GM23338 (cell line): ENCODE data around the gene ZNF512. TPM values are rescaled to one million over a fixed set of nuclear protein-coding genes. Genes with fewer than 3 reads are reported as not detected.

Source experiments
- ATAC-seq: fragments of 200-7000 bp; cut with Tn5 transposase; 3 replicates; pipeline ENCODE4 v1.9.1; 2020
- DNase-seq: peaks from one replicate; pipeline ENCODE4 v3.0.0-alpha.2; 2015; ENCODE audit warnings: low spot score
- H2AFZ ChIP-seq: fragments of 200-600 bp; sonication (generic); 2 replicates; pipeline ENCODE4 v1.8.0; 2016; ENCODE audit warnings: antibody characterized with exemption, mild to moderate bottlenecking, moderate library complexity
- H3F3A ChIP-seq: fragments of 200-600 bp; sonication (generic); replicated peaks from 2 replicates; pipeline ENCODE4 v1.8.0; 2017; ENCODE audit warnings: antibody characterized with exemption, mixed run types, low read depth
- H3K27ac ChIP-seq: fragments of 200-600 bp; sonication (generic); 2 replicates; pipeline ENCODE4 v1.6.1; 2016; ENCODE audit warnings: low read depth
- H3K27me3 ChIP-seq: fragments of 200-600 bp; sonication (generic); 2 replicates; pipeline ENCODE4 v1.8.0; 2016; ENCODE audit warnings: mild to moderate bottlenecking, mixed run types, moderate library complexity; ENCODE audit not compliant: insufficient read depth
- H3K36me3 ChIP-seq: fragments of 200-600 bp; sonication (generic); 2 replicates; pipeline ENCODE4 v1.8.0; 2016; ENCODE audit warnings: mild to moderate bottlenecking; ENCODE audit not compliant: insufficient read depth
- H3K4me1 ChIP-seq: fragments of 200-600 bp; sonication (generic); 2 replicates; pipeline ENCODE4 v1.8.0; 2016; ENCODE audit warnings: mild to moderate bottlenecking, moderate library complexity; ENCODE audit not compliant: insufficient read depth
- H3K4me2 ChIP-seq: fragments of 200-600 bp; sonication (generic); 2 replicates; pipeline ENCODE4 v1.7.1; 2017; ENCODE audit warnings: mixed run types
- H3K4me3 ChIP-seq: fragments of 200-600 bp; sonication (generic); 2 replicates; pipeline ENCODE4 v1.6.1; 2016; ENCODE audit warnings: mixed run types
- H3K79me2 ChIP-seq: fragments of 200-600 bp; sonication (generic); replicated peaks from 2 replicates; pipeline ENCODE4 v1.8.0; 2017; ENCODE audit warnings: mild to moderate bottlenecking; ENCODE audit not compliant: insufficient read depth
- H3K9me2 ChIP-seq: fragments of 200-600 bp; sonication (generic); 2 replicates; pipeline ENCODE4 v1.8.0; 2017; ENCODE audit not compliant: insufficient read depth
- H4K20me1 ChIP-seq: fragments of 200-600 bp; sonication (generic); replicated peaks from 2 replicates; pipeline ENCODE4 v1.8.0; 2017; ENCODE audit warnings: mild to moderate bottlenecking; ENCODE audit not compliant: insufficient read depth
- H3K27ac Mint-ChIP-seq: 2 replicates; pipeline ENCODE4 v1.8.0; 2020; ENCODE audit warnings: inconsistent platforms, mild to moderate bottlenecking, moderate library complexity, mixed read lengths
- H3K27me3 Mint-ChIP-seq: 3 replicates; pipeline ENCODE4 v1.8.0; 2022; ENCODE audit warnings: low read depth, mild to moderate bottlenecking, moderate library complexity, mixed read lengths, inconsistent platforms; ENCODE audit not compliant: insufficient read depth, poor library complexity
- H3K36me3 Mint-ChIP-seq: 3 replicates; pipeline ENCODE4 v1.8.0; 2021; ENCODE audit warnings: low read depth, mild to moderate bottlenecking, inconsistent platforms, moderate library complexity, mixed read lengths
- H3K4me1 Mint-ChIP-seq: 3 replicates; pipeline ENCODE4 v1.8.0; 2020; ENCODE audit warnings: mild to moderate bottlenecking, inconsistent platforms, mixed read lengths
- H3K4me3 Mint-ChIP-seq: 3 replicates; pipeline ENCODE4 v1.8.0; 2021; ENCODE audit warnings: moderate library complexity, mild to moderate bottlenecking, inconsistent platforms, mixed read lengths
- H3K9me3 Mint-ChIP-seq: 3 replicates; pipeline ENCODE4 v1.8.0; 2020; ENCODE audit warnings: moderate library complexity, mild to moderate bottlenecking, inconsistent platforms, mixed read lengths
- EZH2phosphoT487 ChIP-seq: fragments of 200-600 bp; sonication (generic); IDR thresholded peaks from one replicate; pipeline ENCODE4 v1.8.1; 2018; ENCODE audit warnings: antibody characterized with exemption; ENCODE audit not compliant: unreplicated experiment
- STAT1 ChIP-seq: IDR thresholded peaks from one replicate; pipeline ENCODE4 v1.6.1; 2016; ENCODE audit warnings: antibody characterized with exemption; ENCODE audit not compliant: unreplicated experiment
- ZNF114 ChIP-seq: fragments of 250-450 bp; sonication (Bioruptor Pico); IDR thresholded peaks from 2 replicates; pipeline ENCODE4 v1.5.0; 2020; ENCODE audit warnings: mild to moderate bottlenecking, moderate library complexity
- ZNF331 ChIP-seq: fragments of 250-450 bp; sonication (Bioruptor Pico); IDR thresholded peaks from 2 replicates; pipeline ENCODE4 v1.5.0; 2020; ENCODE audit warnings: low read depth, mild to moderate bottlenecking, moderate library complexity
- polyA plus RNA-seq: library from polyadenylated mRNA; unstranded; fragments of >200 nt; fragmentation: Nextera tagmentation; extraction: Ambion mirVana; gene quantifications from 2 replicates; pipeline ENCODE4 v1.2.1, GENCODE V29; 2016
- total RNA-seq: library from RNA; depleted of rRNA; stranded (reverse); fragments of >200 nt; shearing (Covaris generic); gene quantifications from 2 replicates; pipeline ENCODE4 v1.2.3, GENCODE V29; 2014
- TF ChIP-seq, protein P1 (sequence below), 2 experiments: fragments of 200-600 bp in 1 of 2; sonication (generic) in 1 of 2; conservative IDR thresholded peaks; 2 replicates each; pipeline versions ENCODE4 v1.5.1 to v1.6.1; 2016 to 2017; ENCODE audit warnings: antibody characterized with exemption in 2 of 2, low read depth in 2 of 2, mild to moderate bottlenecking in 2 of 2, moderate library complexity in 1 of 2
- TF ChIP-seq, protein P2 (sequence below): fragments of 250-450 bp; sonication (Bioruptor Pico); IDR thresholded peaks from 2 replicates; pipeline ENCODE4 v1.5.0; 2020; ENCODE audit warnings: mild to moderate bottlenecking, moderate library complexity

Gene ZNF512
- total and polyA plus RNA-seq, 2 experiments from 2014 or later: 26.0 to 38.4 TPM

DNA sequence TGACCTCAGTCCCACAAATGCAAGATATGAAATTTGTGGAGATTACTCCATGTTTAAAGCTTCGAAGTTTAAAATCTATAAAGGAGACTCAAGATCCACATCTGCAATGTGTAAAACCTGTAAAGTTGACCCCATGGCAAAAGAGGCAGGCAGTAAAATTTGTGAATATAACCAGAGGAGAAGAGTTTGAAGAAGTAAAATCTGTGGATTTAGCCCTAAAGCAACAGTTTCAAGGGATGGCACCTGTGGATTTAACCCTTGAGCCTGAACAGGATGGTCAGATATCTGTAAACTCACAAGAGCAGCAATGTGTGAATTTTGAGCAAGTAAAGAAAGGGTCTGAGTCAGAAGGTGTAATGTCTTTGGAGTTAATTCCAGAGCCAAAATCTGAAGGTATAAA is 11.2 kb upstream of the ZNF512 start:
- no peak overlapping the region for H3K4me2 ChIP-seq

More for the DNA sequence above, 11.2 kb upstream of the ZNF512 start:
- no peaks in the 10 kb centered on the region for H3K36me3 ChIP-seq
- Mint-ChIP-seq H3K27ac (no peak overlapping the region), H3K4me3 (no peak overlapping the region), H3K4me1 (no peaks in the 10 kb centered on the region), H3K9me3 (peaks cover 37% of the 10 kb centered on the region; the same call in 2 of the 3 replicates), H3K36me3 (peaks cover 3% of the 10 kb centered on the region; the same call in 1 of the 3 replicates), H3K27me3 (peaks cover 2% of the 10 kb centered on the region)
- TF ChIP-seq ZNF114 (no peak), ZNF331 (CRISPR knock-in tag) (no peak), EZH2phosphoT487 (no peak), STAT1 (no peak)
- TF ChIP-seq, protein P1, sequence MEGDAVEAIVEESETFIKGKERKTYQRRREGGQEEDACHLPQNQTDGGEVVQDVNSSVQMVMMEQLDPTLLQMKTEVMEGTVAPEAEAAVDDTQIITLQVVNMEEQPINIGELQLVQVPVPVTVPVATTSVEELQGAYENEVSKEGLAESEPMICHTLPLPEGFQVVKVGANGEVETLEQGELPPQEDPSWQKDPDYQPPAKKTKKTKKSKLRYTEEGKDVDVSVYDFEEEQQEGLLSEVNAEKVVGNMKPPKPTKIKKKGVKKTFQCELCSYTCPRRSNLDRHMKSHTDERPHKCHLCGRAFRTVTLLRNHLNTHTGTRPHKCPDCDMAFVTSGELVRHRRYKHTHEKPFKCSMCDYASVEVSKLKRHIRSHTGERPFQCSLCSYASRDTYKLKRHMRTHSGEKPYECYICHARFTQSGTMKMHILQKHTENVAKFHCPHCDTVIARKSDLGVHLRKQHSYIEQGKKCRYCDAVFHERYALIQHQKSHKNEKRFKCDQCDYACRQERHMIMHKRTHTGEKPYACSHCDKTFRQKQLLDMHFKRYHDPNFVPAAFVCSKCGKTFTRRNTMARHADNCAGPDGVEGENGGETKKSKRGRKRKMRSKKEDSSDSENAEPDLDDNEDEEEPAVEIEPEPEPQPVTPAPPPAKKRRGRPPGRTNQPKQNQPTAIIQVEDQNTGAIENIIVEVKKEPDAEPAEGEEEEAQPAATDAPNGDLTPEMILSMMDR (conservative IDR thresholded peaks at IDR 0.05; ENCODE audit: low read depth in 2 of 2): no peak
- TF ChIP-seq, protein P2, sequence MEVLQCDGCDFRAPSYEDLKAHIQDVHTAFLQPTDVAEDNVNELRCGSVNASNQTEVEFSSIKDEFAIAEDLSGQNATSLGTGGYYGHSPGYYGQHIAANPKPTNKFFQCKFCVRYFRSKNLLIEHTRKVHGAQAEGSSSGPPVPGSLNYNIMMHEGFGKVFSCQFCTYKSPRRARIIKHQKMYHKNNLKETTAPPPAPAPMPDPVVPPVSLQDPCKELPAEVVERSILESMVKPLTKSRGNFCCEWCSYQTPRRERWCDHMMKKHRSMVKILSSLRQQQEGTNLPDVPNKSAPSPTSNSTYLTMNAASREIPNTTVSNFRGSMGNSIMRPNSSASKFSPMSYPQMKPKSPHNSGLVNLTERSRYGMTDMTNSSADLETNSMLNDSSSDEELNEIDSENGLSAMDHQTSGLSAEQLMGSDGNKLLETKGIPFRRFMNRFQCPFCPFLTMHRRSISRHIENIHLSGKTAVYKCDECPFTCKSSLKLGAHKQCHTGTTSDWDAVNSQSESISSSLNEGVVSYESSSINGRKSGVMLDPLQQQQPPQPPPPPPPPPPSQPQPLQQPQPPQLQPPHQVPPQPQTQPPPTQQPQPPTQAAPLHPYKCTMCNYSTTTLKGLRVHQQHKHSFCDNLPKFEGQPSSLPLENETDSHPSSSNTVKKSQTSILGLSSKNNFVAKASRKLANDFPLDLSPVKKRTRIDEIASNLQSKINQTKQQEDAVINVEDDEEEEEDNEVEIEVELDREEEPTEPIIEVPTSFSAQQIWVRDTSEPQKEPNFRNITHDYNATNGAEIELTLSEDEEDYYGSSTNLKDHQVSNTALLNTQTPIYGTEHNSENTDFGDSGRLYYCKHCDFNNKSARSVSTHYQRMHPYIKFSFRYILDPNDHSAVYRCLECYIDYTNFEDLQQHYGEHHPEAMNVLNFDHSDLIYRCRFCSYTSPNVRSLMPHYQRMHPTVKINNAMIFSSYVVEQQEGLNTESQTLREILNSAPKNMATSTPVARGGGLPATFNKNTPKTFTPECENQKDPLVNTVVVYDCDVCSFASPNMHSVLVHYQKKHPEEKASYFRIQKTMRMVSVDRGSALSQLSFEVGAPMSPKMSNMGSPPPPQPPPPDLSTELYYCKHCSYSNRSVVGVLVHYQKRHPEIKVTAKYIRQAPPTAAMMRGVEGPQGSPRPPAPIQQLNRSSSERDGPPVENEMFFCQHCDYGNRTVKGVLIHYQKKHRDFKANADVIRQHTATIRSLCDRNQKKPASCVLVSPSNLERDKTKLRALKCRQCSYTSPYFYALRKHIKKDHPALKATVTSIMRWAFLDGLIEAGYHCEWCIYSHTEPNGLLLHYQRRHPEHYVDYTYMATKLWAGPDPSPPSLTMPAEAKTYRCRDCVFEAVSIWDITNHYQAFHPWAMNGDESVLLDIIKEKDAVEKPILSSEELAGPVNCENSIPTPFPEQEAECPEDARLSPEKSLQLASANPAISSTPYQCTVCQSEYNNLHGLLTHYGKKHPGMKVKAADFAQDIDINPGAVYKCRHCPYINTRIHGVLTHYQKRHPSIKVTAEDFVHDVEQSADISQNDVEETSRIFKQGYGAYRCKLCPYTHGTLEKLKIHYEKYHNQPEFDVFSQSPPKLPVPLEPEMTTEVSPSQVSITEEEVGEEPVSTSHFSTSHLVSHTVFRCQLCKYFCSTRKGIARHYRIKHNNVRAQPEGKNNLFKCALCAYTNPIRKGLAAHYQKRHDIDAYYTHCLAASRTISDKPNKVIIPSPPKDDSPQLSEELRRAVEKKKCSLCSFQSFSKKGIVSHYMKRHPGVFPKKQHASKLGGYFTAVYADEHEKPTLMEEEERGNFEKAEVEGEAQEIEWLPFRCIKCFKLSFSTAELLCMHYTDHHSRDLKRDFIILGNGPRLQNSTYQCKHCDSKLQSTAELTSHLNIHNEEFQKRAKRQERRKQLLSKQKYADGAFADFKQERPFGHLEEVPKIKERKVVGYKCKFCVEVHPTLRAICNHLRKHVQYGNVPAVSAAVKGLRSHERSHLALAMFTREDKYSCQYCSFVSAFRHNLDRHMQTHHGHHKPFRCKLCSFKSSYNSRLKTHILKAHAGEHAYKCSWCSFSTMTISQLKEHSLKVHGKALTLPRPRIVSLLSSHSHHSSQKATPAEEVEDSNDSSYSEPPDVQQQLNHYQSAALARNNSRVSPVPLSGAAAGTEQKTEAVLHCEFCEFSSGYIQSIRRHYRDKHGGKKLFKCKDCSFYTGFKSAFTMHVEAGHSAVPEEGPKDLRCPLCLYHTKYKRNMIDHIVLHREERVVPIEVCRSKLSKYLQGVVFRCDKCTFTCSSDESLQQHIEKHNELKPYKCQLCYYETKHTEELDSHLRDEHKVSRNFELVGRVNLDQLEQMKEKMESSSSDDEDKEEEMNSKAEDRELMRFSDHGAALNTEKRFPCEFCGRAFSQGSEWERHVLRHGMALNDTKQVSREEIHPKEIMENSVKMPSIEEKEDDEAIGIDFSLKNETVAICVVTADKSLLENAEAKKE (CRISPR knock-in tag): no peak
- peaks cover 12% of the 10 kb centered on the region; the same call in 1 of the 2 replicates for H3K27me3 ChIP-seq
- no peak overlapping the region for H3K4me3 ChIP-seq
- no peaks in the 10 kb centered on the region for H3F3A ChIP-seq
- ATAC-seq: no peak
- no peak for DNase-seq
- no peaks in the 10 kb centered on the region for H3K79me2 ChIP-seq
- H2AFZ ChIP-seq: no peak overlapping the region
- no peak overlapping the region for H3K27ac ChIP-seq
- no peaks in the 10 kb centered on the region for H3K4me1 ChIP-seq
- peaks cover 3% of the 10 kb centered on the region; the same call in 1 of the 2 replicates for H3K9me2 ChIP-seq
- no peaks in the 10 kb centered on the region for H4K20me1 ChIP-seq
